ENCODE measurements around the gene PLXNA3. TPM values are rescaled to one million over a fixed set of nuclear protein-coding genes. Genes with fewer than 3 reads are reported as not detected.

PLXNA3 gene
- total and polyA plus RNA-seq, 10 of the 15 experiments (the other 5 are each of a cell fraction or from before 2014, with no cell fraction given) = 0.26 to 26.8 (median 3.4) TPM

- TF ChIP-seq EGR1 (IDR thresholded peaks at IDR 0.05; ENCODE audit: borderline replicate concordance in 1 of 2, low read depth in 2 of 2, low read length in 2 of 2) (peak in 1 of 2 experiments; percentile 70; a peak in 2 of 3 replicates), SP1 (IDR thresholded peaks at IDR 0.05; ENCODE audit: low read depth, low read length) (peak; percentile 83), PAX5 (IDR thresholded peaks at IDR 0.05; ENCODE audit: borderline replicate concordance, low read depth, low read length) (peak; percentile 57; the same call in 1 of the 2 replicates), HCFC1 (IDR thresholded peaks at IDR 0.05; ENCODE audit: low read length) (no peak), TARDBP (IDR thresholded peaks at IDR 0.05; ENCODE audit: borderline replicate concordance) (no peak), KAT2A (conservative IDR thresholded peaks at IDR 0.05; ENCODE audit: control insufficient read depth, low read depth, low read length) (no peak), SIN3A (IDR thresholded peaks at IDR 0.05; ENCODE audit: low read depth, low read length) (no peak), E2F8 (IDR thresholded peaks at IDR 0.05; ENCODE audit: low read depth, partially characterized antibody) (peak; percentile 98), ZNF207 (IDR thresholded peaks at IDR 0.05; ENCODE audit: borderline replicate concordance) (peak; percentile 53; the same call in 1 of the 2 replicates), RELB (IDR thresholded peaks at IDR 0.05; ENCODE audit: low read depth) (0 out of 2 replicates have a peak, but pooled peaks have one; percentile 43), SRF (IDR thresholded peaks at IDR 0.05; ENCODE audit: low read depth in 2 of 2, low read length in 2 of 2) (no peak), MYB (IDR thresholded peaks at IDR 0.05; ENCODE audit: borderline replicate concordance, low read depth, low read length) (no peak), RAD51 (IDR thresholded peaks at IDR 0.05) (0 out of 2 replicates have a peak, but pooled peaks have one; percentile 28), YY1 (IDR thresholded peaks at IDR 0.05; ENCODE audit: low read depth, low read length) (peak; percentile 14; the same call in 1 of the 2 replicates), USF2 (IDR thresholded peaks at IDR 0.05; ENCODE audit: borderline replicate concordance, low read depth, low read length) (no peak), ZSCAN29 (IDR thresholded peaks at IDR 0.05) (no peak), TAF1 (IDR thresholded peaks at IDR 0.05; ENCODE audit: borderline replicate concordance, low read depth, low read length) (peak; percentile 18; the same call in 1 of the 2 replicates), USF1 (IDR thresholded peaks at IDR 0.05; ENCODE audit: borderline replicate concordance, extremely low read length, insufficient read depth, low read depth, low read length) (peak; percentile 26), GABPA (IDR thresholded peaks at IDR 0.05; ENCODE audit: low read depth) (no peak), CBX3 (IDR thresholded peaks at IDR 0.05; ENCODE audit: borderline replicate concordance, low read depth) (no peak), EZH2 (IDR thresholded peaks at IDR 0.05; ENCODE audit: borderline replicate concordance, control insufficient read depth, low read depth, low read length) (no peak), KLF5 (IDR thresholded peaks at IDR 0.05; ENCODE audit: partially characterized antibody) (no peak), SMC3 (IDR thresholded peaks at IDR 0.05; ENCODE audit: borderline replicate concordance, low read length) (no peak), ZNF24 (IDR thresholded peaks at IDR 0.05) (no peak)
Measured at GRCh38 chrX:154478728-154479622, 20.9 kb downstream of the PLXNA3 start, which contains the start of gene LAGE3 (continued).
